Stimulated activated CD4-positive, alpha-beta T cell treated with anti-CD3 and anti-CD28 coated beads, Interleukin-2, amount 100 ng/mL, for 48 hours (primary cell): ENCODE data around the gene BPIFA3.
"Not testable (repeated sequence)": the region's sequence is repeated elsewhere in the genome, so short reads cannot be mapped to it uniquely, and the experiment has no call there.

Experiments
- DNase-seq, 2 donors: peaks; one replicate each; pipeline ENCODE4 v3.0.0-alpha.2; 2020

Gene BPIFA3

GRCh38 chr20:33217052-33217451 lies at the start of gene BPIFA3:
TSS of gene BPIFA3 (plus strand) at chr20:33217352. CDS start at chr20:33217537, 185 bp downstream.
- no peak for DNase-seq

DNA sequence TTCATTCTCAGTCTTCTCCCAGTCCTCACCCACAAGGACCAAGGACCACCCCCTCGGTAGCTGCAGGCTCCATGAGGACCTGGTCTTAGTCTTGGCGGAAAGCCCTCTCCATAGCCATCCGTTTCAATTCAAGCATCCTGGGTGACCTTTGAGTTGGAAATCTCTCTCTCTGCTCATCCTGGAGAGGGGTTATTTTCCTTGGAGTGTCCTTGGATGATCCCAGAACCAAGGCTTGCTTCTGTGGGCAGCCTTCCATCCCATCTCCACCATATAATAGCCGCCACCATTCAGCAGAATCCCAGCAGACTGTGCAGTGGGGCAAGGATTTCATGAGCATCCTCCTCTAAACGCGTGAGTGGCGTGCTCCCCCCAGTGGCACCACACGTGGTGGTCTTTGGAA lies 49.3 kb upstream of the BPIFA3 start, which contains the start of gene BPIFA2:
Gene BPIFA2 (plus strand): TSS at position 301 of the 400 bp plus-strand sequence. CDS start 987 bp downstream, outside the sequence.
- DNase-seq, result no peak

- DNase-seq, result peak; percentile 16 to 46
Observed at GRCh38 chr20:33169176-33169794, 47.9 kb upstream of the BPIFA3 start.

DNA sequence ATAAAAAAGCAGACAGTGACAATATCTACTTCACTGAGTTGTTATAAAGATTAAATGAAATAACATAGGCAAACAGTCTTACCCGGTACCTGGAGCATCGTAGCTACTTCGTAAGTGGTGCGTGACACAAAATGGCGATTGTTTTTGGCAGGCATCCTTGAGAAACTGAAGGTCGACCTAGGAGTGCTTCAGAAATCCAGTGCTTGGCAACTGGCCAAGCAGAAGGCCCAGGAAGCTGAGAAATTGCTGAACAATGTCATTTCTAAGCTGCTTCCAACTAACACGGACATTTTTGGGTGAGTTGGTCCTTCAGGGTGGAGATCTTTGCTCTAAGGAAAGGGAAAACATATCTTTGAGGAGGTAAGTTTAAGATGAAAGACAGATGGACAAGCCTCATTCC lies 44.4 kb upstream of the BPIFA3 start:
- DNase-seq, result no peak

GRCh38 chr20:33175123-33175522 lies 42.0 kb upstream of the BPIFA3 start:
- no peak for DNase-seq

- no peak for DNase-seq
Observed at GRCh38 chr20:33176101-33176500, 41.1 kb upstream of the BPIFA3 start.

DNA sequence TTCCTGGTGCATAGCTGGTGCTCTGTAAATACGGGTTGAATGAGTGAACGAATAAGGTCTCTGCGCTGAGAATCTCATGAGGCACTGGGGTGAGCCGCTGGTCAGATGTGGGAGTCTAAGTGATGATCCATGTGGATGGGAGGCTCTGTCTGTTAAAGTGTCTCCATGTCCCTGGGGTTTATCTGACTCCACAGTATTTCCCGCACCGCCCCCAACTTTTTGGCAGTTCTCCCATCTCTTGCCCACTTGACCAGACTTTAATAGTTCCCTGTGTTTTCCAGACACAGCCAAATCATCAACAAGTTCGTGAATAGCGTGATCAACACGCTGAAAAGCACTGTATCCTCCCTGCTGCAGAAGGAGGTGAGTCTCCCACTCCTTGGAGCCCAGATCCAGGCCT lies 39.3 kb upstream of the BPIFA3 start:
- no peak for DNase-seq

DNA sequence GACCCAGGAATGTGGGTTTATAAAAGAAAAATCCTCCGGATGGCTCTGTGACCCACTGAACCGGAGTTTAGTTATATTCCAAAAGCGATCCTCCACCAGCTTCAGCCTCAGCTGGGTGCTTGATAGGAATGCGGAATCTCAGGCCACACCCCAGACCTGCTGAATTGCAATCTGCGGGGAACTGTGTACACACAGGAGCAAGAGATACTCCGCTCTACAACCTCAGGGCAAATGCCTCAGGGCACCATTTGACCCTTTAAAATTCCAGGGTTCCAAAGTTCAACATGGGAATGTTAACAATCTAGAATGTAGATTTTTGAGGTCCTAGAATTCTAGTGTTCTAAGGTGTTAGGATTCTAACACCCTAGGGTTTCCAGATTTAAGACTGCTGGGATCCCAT lies 38.4 kb upstream of the BPIFA3 start:
- DNase-seq, result no peak

GRCh38 chr20:33180169-33180568 lies 37.0 kb upstream of the BPIFA3 start:
- no peak for DNase-seq

GRCh38 chr20:33181482-33182093 lies 35.6 kb upstream of the BPIFA3 start:
- no peak for DNase-seq

- DNase-seq, result no peak
Observed at GRCh38 chr20:33183312-33183711, 33.8 kb upstream of the BPIFA3 start.

DNA sequence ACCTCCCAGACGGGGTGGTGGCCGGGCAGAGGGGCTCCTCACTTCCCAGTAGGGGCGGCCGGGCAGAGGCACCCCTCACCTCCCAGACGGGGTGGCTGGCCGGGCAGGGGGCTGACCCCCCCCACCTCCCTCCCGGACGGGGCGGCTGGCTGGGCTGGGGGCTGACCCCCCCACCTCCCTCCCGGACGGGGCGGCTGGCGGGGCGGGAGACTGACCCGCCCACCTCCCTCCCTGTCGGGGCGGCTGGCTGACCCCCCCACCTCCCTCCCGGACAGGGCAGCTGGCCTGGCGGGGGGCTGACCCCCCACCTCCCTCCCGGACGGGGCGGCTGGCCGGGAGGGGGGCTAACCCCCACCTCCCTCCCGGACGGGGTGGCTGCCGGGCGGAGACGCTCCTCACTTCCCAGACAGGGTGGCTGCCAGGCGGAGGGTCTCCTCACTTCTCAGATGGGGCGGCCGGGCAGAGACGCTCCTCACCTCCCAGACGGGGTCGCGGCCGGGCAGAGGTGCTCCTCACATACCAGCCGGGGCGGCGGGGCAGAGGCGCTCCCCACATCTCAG lies 32.0 kb upstream of the BPIFA3 start:
- DNase-seq, result not testable (repeated sequence)

DNA sequence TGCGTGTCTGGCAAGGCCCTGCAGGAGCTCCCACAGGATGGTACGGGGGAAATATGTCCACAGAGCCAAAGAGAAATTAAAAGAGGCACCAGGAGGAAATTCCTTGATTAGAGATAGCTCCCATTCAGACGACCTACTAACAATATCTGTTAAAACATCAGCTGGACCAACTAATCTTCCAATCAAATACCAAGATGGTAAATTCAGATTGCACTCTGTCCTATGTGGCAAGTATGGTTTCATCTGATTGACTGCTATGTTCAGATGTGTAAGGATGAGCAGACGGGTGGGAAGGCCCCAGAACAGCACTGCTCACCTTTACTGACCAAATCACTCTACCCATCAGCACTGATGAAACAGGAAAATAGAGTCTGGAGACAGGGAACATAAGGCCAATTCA lies 29.7 kb upstream of the BPIFA3 start:
- no peak for DNase-seq

DNA sequence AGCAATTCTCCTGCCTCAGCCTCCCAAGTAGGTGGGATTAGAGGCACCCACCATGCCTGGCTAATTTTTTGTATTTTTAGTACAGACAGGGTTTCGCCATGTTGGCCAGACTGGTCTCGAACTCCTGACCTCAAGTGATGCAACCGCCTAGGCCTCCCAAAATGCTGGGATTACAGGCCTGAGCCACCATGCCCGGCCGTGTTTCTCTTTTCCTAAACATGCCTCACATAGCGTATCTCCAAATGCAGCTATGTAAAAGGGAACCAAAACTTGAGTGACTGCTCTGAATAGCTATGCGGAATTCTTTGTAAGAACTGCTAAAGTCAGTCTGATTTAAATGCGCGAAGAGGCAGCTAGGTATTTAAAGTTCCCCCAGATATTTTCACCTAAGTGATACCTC lies 28.7 kb upstream of the BPIFA3 start:
- DNase-seq, result no peak

- DNase-seq, result no peak
Observed at GRCh38 chr20:33191484-33191883, 25.7 kb upstream of the BPIFA3 start.

- no peak for DNase-seq
Observed at GRCh38 chr20:33191955-33192354, 25.2 kb upstream of the BPIFA3 start.

DNA sequence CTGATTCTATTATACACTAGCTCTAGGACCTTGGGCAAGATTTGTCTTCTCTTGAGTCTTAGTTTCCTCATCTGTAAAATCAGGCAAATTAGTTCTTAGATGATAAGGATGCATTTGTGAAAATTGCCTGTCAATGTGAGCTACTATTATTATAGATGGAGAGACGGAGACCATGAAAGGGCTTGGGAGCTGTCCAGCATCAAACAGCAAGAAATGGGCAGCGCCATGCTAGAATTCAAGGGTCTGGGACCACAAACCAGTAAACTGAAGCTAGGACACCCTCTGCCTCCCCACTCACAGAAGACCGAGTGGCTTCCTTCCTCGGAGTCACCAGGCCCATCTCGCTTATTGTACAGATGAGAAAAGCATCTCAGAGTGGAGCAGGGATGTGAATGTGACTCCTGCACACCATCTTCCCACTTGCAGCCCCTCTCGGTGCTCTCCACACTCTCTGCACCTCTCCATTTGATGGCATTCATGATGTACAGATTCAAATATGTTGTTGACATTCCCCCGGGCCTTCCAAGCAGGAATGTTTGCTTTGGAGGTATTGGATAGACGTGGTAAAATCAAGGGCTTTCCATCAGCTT lies 24.1 kb upstream of the BPIFA3 start:
- DNase-seq, result no peak

GRCh38 chr20:33199026-33199425 lies 18.1 kb upstream of the BPIFA3 start:
- DNase-seq, result no peak

DNA sequence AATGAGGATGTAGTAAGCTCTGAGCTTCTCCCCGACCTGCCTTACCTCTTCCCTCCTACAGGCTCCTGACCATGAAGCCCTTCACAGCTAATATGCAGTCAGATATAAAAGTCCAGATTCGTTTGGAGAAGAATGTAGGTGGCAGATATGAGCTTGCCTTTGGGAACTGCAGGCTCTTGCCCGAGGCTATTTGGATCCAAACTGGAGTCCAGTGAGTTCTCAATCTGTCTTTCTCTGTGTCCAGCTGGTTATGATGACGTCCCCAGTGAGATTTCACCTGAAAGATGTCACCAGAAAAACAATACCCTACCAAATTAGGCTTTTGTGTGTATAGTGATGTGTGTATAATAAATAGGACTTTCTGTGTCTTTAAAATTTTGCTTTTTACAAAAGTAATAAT lies 14.7 kb upstream of the BPIFA3 start:
- no peak for DNase-seq

DNA sequence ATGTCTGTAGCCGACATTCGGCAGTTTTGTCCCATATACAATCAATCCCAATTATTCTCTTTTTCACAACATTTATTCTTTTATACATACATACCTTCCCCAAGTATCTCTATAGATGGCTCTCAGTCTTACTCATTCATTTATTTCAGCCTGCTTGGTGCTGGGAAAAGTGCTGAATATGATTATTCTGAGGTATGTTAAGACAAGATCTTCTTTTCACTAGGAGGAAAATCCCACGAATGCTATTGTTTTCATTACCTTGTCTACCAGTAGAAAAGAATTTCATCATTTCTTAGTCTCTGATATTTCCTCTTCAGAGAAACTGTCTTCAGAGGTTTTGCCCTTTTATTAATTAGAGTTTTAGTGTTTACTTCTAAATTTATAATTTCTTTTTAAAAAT lies 13.7 kb upstream of the BPIFA3 start:
- no peak for DNase-seq

- peak; percentile 23 to 31 for DNase-seq
Observed at GRCh38 chr20:33209789-33210188, 7.4 kb upstream of the BPIFA3 start.

- no peak for DNase-seq
Observed at GRCh38 chr20:33210371-33210770, 6.8 kb upstream of the BPIFA3 start.

- peak in 1 of 2 donors; percentile 3 for DNase-seq
Observed at GRCh38 chr20:33211817-33212424, 5.2 kb upstream of the BPIFA3 start.

GRCh38 chr20:33224399-33224798 lies 7.2 kb downstream of the BPIFA3 start:
- DNase-seq, result no peak
